Bronchial epithelial cell (primary cell): ENCODE results near the gene PCSK9. TPM values are rescaled to one million over a fixed set of nuclear protein-coding genes. Genes with fewer than 3 reads are reported as not detected.

ENCODE experiments used
- total RNA-seq: library from RNA; depleted of rRNA; stranded (reverse); fragments of >200 nt; gene quantifications from 2 replicates; pipeline ENCODE4 v1.2.1, GENCODE V29; 2014

Gene PCSK9
- total RNA-seq, 1 donor from 2014 or later: 11.3 TPM

Other genes with a start within 250 kb of the PCSK9 start
- gene TTC22, start 238.2 kb upstream of the PCSK9 start, total RNA-seq: 7.4 and 12.5 TPM in 2 replicates
- 118 and 212 TPM in 2 replicates for gene DHCR24, start 152.4 kb upstream of the PCSK9 start, total RNA-seq
- gene TMEM61, start 58.9 kb upstream of the PCSK9 start, total RNA-seq: 2.9 and 4.2 TPM in 2 replicates
- gene BSND, start 40.6 kb upstream of the PCSK9 start, total RNA-seq: under 0.01 TPM in 1 of 2 replicates, not detected in the other
- gene USP24, start 175.8 kb downstream of the PCSK9 start, total RNA-seq: 37.6 and 40.8 TPM in 2 replicates